ENCODE results near the gene ASPA.
"Not testable (repeated sequence)": the region's sequence is repeated elsewhere in the genome, so short reads cannot be mapped to it uniquely, and the experiment has no call there.

ASPA gene

DNA sequence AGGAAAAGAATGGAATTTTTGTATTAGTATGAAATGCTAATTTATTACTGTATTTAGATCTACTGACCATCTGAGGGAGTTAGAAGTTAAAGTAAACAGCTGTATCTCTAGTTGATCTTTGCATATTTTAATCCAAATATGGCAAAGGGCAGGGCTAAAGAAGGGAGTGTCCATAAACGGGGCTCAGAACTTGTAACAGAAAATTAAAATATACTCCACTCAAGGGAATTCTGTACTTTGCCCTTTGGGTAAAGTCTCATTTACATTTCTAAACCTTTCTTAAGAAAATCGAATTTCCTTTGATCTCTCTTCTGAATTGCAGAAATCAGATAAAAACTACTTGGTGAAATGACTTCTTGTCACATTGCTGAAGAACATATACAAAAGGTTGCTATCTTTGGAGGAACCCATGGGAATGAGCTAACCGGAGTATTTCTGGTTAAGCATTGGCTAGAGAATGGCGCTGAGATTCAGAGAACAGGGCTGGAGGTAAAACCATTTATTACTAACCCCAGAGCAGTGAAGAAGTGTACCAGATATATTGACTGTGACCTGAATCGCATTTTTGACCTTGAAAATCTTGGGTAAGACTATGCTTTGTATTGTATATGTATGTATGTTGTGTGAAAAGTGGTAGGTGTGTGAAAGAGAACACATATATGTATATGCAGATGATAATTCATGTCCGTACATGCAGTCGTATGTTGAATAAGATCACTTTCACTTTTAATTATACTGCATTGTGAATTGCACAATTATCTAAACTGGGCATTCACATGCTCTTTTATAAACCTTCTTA, at the start of gene ASPA:
Gene ASPA, plus strand, starts transcription at position 186 of the 799 bp plus-strand sequence. Its CDS starts 163 bp downstream, at position 349.
- no peak for DNase-seq

DNA sequence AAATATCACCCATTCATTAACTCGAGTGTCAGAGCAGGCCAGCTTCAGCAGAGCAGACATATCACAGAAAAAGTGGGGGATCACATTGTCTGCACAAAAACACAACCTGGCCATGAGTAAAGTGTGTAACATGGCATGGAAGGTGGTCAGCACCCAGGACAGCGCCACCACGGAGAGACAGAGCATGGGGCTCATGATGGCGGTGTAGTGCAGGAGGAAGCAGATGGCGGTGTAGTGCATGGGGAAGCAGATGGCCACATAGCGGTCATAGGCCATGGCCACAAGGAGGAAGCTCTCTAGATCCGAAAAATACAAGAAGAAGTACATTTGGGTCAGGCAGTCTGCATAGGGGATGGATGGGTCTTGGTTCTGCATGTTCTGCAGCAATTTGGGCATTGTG, 42.6 kb upstream of the ASPA start:
- not testable (repeated sequence) for DNase-seq

DNA sequence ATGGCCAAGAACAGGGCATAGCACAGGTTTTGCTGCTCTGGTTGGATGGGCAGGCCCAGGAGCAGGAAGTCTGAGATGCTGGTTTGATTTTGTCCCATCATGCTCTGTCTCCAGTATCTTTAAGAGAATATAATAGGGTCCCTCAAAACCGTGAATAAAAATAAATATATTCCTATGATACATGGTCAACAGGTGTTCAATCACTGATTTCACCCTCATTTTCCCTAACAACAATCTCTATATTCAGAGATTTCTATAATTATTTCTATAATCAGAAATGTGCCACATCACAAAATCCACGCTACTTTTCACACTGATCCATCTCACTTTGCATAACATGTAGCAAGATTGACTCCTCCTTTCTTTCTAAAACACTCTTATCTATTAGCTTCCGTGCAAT, 42.1 kb upstream of the ASPA start, which contains the start of gene OR1E2:
Gene OR1E2, minus strand, starts transcription at position 101 of the 400 bp plus-strand sequence. Its CDS starts 0 bp downstream, at position 101.
- no peak for DNase-seq

DNA sequence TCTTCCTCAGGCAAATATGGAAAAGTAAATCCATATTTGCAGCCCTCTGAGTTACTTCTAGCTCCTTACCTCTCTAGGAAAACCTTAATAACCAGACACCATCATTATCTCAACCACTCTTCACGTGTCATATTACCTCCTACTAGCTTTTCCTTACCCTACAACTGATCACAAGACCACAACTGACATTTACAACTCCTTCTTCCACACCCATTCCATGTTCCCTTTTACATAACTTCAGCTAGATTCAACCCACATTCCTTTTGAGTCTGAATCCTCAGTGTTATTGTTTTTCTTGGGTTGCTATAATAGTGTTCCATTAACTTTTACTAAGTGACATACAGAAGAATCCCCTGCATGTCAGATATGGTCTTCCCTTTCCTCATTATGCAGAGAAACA, 37.4 kb upstream of the ASPA start:
- no peak for DNase-seq

DNA sequence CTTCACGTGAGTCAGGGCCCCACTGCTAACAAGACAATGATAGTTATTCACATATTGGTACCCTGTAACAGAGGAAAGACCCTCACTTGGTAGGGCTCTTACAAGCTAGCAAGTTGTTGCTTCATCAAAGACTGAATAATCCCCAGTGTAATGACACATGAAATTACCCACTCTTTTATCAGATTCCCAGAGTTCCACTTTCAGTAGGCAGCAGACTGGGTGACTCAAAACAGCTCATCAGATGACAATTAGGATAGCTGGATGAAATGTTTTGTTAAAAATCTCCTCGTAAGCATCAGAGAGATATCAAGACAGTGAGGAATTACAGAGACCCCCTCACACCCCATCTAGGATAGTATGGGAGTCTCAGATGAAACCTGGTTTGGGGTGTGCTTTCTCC, 35.3 kb upstream of the ASPA start:
- no peak for DNase-seq

DNA sequence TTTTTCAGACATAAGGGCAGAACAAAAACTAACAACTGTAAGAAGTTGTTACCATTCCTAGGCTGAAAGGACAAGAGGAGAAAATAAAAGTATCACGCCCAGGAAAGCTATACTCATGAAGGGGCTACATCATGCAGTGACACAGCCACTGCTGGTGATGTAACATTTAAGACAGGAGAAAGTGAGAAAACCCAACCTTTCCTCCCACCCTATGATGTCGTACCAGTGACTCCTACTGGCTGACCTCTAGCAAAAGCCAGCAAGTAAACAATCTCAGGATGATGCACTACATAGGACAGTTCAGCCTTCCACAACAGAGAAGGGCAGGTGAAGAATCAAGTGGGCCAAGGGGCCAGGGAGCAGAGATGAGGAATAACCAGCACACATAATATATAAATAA, 28.2 kb upstream of the ASPA start:
- no peak for DNase-seq

DNA sequence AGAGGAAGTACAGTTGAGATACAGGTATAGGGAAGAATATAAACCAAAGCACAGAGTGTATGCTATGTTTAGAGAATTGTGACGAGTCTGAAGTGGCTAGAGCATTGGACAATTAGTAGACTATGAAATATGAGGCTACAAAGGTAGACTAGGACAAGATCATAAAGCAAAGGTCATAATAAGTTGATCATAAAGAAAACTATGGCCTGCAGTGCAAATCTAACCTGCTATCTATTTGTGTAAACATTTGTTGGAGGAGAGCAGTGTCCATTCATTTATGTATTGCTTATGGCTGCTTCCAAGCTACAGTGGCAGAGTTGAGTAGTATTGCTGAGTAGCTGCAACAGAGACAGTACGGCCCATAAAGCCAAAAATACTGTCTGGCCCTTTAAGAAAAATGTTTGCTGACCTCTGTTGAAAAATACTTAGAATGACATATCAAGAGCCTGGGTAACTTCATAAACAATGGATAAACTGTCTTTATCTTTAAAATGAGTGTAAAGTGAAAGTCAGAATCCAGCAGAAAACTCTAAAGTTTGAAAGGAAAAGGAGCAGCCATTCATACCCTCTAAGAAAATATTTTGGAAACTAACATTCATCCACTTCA, 27.6 kb upstream of the ASPA start:
- no peak for DNase-seq

DNA sequence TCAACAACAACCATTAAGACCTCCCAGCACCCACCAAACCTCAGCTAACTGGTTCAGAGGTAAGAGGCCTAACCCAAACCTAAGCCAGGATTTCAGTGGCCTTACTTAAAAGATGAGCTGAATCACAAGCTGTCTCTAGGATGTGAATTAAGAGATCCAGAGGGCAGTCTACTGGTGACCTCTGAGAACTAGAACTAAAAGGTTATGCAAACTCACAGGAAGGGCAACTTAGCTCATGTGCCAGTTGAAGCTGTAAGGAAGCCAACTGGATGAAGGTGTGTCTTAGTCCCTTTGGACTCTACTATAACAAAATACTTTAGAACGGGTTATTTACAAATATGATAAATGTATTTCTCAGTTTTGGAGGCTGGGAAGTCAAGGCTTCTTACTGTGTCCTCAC, 9.4 kb upstream of the ASPA start:
- not testable (repeated sequence) for DNase-seq

DNA sequence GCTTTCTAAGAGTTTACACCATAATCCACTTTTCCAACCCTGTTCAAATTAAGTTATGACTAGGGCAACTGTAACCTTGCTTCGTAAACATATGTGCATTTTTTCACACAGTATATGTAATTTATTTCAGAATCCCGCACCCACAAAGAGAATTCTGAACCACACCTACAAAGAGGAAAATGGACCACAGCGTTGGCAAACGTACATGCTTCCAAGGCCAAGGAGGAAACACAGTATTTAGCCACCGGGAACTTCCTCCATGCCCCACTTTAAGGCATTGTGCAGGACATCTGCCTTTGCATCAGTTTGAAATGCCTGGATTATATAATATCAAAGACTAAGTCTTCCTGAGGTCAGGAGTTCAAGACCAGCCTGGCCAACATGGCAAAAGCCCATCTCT, 6.3 kb upstream of the ASPA start:
- DNase-seq: no peak

DNA sequence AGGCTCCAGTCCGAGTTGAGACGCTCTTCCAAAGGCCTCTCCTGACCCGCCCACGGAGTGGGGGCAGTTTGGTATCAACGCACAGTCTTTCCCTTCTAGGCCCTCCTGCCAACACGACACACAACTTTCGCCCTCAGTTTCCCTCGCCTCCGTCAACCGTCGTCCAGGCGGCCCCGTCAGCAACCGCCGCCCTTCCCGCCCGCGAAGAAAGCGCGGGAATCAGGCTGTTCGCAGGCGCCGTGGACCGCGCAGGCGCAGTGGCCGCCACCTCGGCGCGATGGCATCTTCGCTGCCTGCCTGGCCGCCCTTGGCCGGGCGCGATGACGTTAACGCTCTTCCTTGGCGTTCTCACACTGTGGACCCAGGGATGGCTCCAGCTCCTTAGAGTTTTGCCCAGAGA, 4.2 kb upstream of the ASPA start, which contains the start of gene SPATA22:
Gene SPATA22, minus strand, starts transcription at position 221 of the 400 bp plus-strand sequence. CDS start 2,494 bp downstream, outside the sequence.
- DNase-seq: no peak

DNA sequence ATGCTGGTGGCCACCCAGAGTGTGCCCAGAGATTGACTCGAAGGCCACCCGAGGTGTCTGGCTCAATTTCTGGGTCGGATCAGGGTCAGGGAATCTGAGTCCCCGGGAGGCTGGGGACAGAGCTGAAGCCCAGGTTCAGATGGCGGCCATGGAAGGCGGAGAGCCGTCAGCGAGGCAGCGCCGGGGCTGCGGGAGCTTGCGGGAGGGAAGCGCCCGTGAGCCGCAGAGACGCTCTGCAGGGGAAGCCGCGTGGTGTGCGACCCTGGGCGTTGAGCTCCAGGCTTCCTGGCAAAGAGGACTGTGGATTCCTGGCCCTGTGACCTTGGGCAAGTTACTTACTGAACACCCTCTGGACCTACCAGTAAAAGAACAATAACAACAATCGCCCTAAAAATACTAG, 3.7 kb upstream of the ASPA start:
- DNase-seq: no peak

DNA sequence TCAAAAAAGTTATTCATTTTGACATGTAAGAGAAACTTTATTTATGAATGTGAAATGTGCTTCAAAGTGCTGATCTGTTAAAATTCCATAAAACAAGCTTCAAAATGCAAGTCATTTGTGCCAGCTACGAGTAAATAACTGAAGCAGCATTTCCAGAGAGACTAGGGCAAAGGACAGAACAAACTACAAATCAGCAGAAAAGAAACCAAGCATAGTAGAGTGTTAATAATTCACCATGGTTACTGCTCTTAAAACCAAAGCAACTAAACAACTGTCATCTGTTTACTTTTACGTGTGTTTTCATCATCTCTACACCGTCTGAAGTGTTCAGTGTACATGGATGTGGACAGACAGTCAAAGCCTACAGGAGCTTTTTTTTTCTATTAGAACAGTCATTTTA, 1.6 kb upstream of the ASPA start:
- no peak for DNase-seq

DNA sequence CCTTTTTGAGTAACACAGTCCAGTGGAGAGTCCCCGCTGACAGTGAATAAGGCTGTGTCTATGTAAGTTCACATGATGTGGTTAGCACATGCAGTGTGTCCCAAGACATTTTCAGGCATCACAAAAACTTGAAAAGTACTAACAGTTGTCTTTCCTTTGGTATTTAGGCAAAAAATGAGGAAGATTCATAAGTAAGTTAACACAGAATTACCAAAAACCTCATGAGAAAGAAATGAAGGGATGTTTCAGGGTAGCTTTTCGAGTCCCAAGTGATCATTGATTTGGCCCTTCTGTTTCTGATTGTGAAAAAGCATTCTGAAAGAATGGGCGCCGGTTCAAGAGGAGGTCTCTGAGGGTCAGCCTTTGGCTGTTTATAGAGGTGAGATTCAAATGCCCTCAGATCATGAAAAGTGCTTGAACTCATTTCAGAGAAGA, 529 bp upstream of the ASPA start:
- no peak for DNase-seq

DNA sequence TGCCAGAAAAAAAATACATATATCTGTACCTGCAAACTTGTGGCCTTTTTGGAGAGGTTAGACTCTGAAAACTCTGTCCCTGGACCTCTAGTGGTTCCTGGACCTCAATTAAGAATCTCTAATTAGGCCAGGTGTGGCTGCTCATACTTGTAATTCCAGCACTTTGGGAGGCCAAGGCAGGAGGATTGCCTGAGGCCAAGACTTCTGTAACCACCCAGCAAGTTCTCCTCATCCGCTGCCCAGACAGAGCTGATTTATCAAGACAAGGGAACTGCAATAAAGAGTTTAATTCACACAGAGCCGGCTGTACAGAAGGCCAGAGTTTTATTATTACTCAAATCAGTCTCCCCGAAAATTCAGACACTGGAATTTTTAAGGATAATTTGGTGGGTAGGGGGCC, 4.2 kb downstream of the ASPA start:
- DNase-seq: no peak

DNA sequence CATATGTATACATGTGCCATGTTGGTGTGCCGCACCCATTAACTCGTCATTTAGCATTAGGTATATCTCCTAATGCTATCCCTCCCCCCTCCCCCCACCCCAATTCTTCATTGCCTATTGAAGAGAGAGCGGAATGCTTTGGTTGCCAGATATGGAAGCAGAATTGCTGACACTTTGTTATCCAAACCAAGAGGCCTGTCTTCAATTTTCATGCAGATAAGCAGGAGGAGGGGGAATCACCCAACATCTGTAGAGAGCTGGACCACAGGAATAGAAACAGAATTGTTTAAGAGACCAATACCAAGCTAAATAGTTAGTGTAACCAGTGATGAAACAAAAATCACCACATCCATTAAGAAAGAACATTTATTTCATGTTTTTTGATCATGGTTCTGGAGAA, 7.1 kb downstream of the ASPA start:
- no peak for DNase-seq

DNA sequence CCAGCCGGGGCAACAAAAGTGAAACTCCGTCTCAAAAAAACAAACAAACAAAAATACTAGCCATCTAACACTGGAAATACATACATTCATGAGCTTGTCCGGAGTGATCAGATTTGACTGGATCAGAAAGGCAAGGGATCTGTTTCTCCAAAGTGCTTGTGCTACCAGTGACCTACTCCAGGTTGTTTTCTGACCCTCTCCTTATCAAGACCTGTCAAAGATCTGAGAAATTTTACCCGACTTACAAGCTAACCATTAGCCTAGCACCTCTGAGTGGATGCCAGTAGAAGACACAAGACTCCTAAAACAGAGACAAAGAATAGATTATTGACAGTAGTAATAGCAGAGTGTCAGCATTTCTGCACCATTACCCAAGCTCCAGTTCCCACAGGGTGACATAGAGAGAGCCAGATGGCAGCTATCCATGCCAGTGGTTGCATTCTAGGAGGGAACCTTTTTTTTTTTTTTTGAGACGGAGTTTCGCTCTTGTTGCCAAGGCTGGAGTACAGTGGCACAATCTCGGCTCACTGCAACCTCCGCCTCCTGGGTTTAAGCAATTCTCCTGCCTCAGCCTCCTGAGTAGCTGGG, 9.8 kb downstream of the ASPA start:
- DNase-seq: no peak

DNA sequence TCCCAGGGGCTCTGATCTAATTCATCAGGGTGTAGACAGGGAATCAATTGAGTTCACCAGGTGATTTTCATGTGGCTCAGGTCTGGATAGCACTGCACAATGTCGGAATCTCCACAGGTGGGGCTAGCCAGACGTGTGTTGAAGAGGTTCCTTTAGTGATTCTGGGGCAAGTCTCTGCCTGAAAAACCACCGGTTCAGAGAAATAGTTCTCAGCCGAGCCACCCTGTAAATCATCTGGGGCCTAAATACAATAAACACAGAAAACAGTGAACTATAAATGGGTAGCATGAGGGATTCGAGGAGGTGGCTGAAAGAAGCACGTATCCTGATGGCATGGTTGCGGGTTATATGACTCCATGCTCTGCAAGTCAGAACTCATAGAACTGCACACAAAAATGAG, 21.3 kb downstream of the ASPA start:
- DNase-seq: no peak

DNA sequence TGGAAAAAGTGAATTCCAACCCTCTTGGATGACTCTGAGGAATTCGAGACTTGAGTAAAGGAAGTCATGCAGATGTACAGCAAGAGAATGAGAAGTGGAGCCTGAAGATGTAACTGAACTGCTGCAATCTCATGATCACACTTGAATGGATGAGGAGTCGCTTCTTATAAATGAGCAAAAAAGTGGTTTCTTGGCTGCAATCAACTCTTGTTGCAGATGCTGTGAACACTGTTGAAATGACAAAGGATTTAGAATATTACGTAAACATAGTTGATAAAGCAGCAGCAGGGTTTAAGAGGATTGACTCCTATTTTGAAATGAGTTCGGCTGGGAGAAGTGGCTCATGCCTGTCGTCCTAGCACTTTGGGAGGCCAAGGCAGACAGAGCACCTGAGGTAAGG, 25.5 kb downstream of the ASPA start:
- DNase-seq: no peak

DNA sequence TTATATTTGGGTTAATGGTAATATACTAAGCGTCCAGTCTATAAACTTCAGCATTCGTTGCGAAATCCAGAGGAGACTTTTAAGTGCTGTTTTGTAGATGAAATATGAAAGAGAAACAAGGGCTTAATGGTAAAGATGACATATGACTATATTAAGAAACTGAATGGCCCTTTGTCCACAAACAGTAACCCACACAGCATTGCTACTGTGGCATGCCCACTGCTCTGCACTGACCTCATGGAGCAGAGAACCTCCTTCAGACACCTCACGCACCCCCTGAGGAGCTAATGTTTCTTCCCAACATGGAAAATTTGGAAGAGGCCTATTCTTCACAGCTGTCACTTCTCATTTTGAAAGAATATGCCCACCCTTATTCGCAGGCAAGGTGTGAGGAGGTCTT, 26.7 kb downstream of the ASPA start:
- DNase-seq: no peak

DNA sequence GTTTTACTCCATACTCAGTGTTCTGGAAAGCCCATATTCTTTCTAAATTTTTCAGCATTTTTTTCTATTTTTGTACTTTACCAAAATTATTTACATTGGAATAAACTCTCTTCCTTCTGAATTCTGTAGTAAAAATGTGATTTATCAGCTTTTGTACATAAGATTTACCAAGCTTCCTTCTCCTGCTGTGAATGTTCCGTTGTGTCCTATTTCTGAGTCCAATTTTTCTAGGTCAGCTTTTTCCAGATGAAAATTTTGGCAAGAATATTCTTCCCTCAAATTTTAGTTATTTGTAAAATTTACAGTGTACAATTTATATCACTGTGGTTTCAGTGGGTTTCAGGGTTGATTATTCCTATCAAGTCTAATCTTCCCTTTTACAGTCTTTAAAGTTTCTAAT, 27.5 kb downstream of the ASPA start:
- no peak for DNase-seq

DNA sequence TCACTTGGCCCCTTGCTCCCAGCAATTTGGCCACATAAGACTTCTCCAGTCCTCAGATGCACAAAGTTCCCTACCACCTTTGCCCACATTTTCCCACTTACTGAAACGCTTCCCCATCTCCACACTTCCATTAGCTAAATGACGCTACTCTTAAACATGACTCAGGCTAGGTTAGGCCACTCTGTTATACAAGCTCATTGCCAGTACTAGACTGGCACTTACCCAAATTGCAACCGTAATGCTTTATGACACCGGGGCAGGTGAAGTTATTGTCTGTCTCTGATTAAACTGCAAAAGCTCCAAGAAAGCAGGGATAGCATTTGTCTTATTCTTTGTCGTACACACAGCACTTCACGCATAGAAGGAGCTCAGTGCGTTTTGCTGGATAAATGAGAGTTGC, 29.2 kb downstream of the ASPA start:
- no peak for DNase-seq

DNA sequence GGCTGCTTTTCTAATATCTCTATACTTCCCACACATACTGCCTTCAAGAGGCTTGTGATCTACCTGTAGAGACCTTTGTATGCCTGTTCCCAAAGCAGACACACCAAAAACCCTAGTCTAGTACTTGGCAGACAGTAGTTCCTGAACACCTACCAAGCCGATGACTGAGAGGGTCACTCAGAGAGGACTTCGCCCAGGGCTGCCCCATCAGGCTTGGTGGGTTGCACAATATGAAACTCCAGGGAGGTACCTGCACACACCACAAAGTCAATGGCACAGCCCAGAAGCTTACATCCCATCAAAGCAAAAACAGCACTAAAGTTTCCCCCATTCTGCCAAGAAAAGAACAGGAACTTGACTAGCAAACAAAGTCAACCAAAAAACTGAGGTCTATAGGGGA, 30.3 kb downstream of the ASPA start:
- DNase-seq: no peak

DNA sequence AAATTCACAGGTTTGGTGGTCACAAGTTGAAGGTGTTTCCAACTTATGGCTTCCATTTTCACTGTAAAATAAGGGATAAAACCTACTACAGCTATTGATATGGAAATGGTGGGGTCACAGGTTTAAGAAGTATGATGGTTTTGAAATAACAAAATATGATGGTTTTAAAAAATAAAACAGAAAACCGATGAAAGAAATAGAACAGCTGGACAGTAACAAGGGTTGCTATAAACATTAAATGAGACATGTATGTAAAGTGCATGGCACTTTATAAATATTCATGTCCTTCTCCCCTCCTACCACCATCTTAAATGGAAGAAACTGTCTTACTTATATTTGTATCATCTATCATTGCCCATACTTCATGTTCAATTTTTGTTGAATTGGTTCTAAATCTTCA, 31.3 kb downstream of the ASPA start:
- DNase-seq: no peak

DNA sequence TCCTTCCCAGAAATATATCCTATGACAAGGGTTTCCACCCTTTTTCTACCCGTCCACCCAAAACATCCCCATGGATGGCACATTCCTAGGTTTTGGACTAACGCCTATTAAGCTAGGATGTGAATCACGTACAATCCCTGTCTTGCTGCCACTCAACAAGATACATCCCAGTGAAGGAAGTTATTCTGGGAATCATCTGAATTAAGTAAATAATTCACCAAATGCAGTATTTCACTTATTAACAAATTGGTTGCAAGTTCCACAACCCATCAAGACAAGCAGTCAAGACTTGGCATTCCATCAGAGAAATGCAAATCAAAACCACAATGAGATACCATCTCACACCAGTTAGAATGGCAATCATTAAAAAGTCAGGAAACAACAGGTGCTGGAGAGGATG, 32.1 kb downstream of the ASPA start:
- DNase-seq: no peak
